GM15510 (cell line): Measurements from ENCODE around the gene GPR83.

Experiments used
- POLR2A ChIP-seq: IDR thresholded peaks from 3 replicates; pipeline ENCODE4 v1.6.1; 2011; ENCODE audit warnings: borderline replicate concordance; ENCODE audit not compliant: insufficient read length; ENCODE audit errors: extremely low read depth

Gene GPR83

GRCh38 chr11:94401773-94402265 is 600 bp upstream of the GPR83 start:
- TF ChIP-seq POLR2A, result no peak

GRCh38 chr11:94400457-94400838 is 771 bp downstream of the GPR83 start:
- TF ChIP-seq POLR2A, result no peak

- no peak for TF ChIP-seq POLR2A
These were observed 1.2 kb downstream of the GPR83 start for GRCh38 chr11:94400050-94400449.

GRCh38 chr11:94398101-94398500 is 3.1 kb downstream of the GPR83 start:
- TF ChIP-seq POLR2A, result no peak

DNA sequence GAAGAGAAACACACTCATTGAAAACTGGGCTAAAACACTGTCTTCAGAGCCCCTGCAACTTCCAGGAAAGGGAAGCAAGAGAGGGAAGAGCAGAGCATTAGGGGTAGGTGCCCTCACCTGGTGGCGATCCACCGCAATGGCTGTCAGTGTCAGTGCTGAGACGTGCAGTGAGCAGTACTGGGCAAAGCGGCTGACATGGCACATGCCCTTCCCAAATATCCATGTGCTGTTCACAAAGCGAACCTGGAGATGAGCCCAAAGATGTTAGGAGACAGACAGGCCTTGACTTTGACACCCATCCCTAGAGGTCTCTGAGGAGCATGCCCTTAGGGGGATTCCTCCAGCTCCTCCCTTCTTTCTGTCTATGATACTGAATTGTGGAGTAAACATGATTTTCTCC is 4.9 kb downstream of the GPR83 start:
- no peak for TF ChIP-seq POLR2A

- TF ChIP-seq POLR2A, result no peak
These were observed 21.6 kb downstream of the GPR83 start for GRCh38 chr11:94379613-94380012.

DNA sequence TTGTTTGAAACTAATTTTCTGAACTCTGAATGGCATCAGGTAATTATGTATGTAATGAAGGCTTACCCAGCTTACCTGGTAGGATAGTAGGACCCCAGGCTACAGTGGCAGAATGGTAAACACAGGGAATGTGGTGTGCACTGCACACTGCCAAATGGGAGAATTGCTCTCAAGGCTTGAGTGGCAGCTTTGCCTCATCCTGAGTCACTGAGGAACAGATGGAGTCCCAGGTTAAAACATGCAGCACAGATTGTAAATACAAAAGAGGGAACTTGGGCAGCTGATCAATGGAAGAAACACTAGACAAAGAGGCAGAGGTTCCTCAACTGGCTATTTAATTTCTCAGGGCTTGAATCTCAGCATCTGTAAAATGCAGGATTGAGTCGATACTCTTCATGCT is 24.4 kb downstream of the GPR83 start:
- no peak for TF ChIP-seq POLR2A

GRCh38 chr11:94343495-94343894 is 57.7 kb downstream of the GPR83 start:
- no peak for TF ChIP-seq POLR2A

DNA sequence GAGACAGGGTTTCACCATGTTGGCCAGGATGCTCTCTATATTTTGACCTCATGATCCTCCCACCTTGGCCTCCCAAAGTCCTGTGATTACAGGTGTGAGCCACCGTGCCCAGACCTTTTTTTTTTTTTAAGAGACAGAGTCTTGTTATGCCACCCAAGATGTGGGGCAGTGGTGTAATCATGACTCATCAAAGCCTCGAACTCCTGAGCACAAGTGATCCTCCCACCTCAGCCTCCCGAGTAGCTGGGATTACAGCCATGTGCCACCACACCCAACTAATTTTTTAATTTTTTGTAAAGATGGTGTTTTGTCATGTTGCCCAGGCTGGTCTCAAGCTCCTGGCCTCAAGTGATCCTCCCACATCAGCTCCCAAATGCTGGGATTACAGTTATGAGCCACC is 59.0 kb downstream of the GPR83 start:
- TF ChIP-seq POLR2A, result no peak

GRCh38 chr11:94338651-94339050 is 62.6 kb downstream of the GPR83 start:
- no peak for TF ChIP-seq POLR2A

DNA sequence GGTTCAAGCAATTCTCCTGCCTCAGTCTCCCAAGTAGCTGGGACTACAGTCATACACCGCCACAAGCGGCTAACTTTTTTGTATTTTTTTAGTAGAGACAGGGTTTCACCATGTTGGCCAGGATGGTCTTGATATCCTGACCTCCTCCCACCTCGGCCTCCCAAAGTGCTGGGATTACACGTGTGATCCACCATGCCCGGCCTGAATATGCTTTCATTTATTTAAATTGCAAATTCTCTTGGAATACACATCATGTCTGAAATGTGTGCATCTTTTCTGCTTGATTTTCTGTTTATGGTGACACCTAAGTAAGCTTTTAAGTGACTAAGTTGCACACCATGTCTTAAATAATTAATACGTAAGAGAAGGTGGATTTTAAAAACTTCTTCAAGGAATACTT is 65.2 kb downstream of the GPR83 start:
- no peak for TF ChIP-seq POLR2A

DNA sequence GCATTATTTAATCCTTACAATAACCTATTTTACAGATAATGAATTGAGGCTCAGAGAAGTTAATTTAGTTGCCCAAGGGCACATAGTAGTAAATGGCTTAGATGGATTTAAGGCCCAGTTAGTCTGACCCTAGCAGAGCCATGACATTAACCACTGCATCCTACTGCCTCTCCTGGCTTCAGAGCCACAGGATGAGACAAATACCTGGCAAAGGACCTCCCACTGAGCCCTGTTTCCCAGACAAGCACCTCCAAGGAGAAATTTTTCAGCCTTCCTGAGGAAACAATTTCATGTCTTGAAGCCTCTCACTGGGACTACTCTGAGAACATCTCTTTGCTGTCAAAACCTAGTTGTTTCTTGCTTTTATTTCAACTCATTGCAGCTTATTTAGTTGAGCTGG is 68.4 kb downstream of the GPR83 start:
- no peak for TF ChIP-seq POLR2A

GRCh38 chr11:94330789-94331188 is 70.4 kb downstream of the GPR83 start:
- no peak for TF ChIP-seq POLR2A

- TF ChIP-seq POLR2A, result no peak
These were observed 71.7 kb downstream of the GPR83 start for GRCh38 chr11:94329501-94329900.

- no peak for TF ChIP-seq POLR2A
These were observed 72.6 kb downstream of the GPR83 start for GRCh38 chr11:94328587-94329080.
